HFFc6 (cell line): ENCODE measurements around the gene NAPSA. TPM values are rescaled to one million over a fixed set of nuclear protein-coding genes. Genes with fewer than 3 reads are reported as not detected.

ENCODE experiments used
- DNase-seq: peaks from one replicate; pipeline ENCODE4 v3.0.0-alpha.2; 2018
- H3K27ac Mint-ChIP-seq: 2 replicates; pipeline ENCODE4 v1.8.0; 2020; ENCODE audit warnings: mild to moderate bottlenecking, mixed read lengths
- H3K27me3 Mint-ChIP-seq: 2 replicates; pipeline ENCODE4 v1.8.0; 2021; ENCODE audit warnings: mild to moderate bottlenecking, moderate library complexity, mixed read lengths; ENCODE audit not compliant: insufficient read depth
- H3K36me3 Mint-ChIP-seq: 2 replicates; pipeline ENCODE4 v1.8.0; 2021; ENCODE audit warnings: low read depth, mixed read lengths
- H3K4me1 Mint-ChIP-seq: 2 replicates; pipeline ENCODE4 v1.8.0; 2020; ENCODE audit warnings: low read depth, mixed read lengths
- H3K4me3 Mint-ChIP-seq: 2 replicates; pipeline ENCODE4 v1.8.0; 2020; ENCODE audit warnings: mild to moderate bottlenecking, moderate library complexity, mixed read lengths
- H3K9me3 Mint-ChIP-seq: 2 replicates; pipeline ENCODE4 v1.8.0; 2020; ENCODE audit warnings: mild to moderate bottlenecking, mixed read lengths
- CTCF ChIP-seq: fragments of 200-600 bp; sonication (generic); IDR thresholded peaks from 2 replicates; pipeline ENCODE4 v1.5.0; 2021; ENCODE audit warnings: antibody characterized with exemption, mild to moderate bottlenecking
- long read RNA-seq: library from polyadenylated mRNA; unstranded; transcript quantifications from one replicate; pipeline ENCODE4 v2.0.0, GENCODE V29; 2019
- total RNA-seq, 6 experiments: library from RNA; stranded (reverse); fragmentation: NEBNext Ultra II Directional; extraction: Animal tissue kit (Norgen Biotek cat#: 25700); gene quantifications; 2 replicates in 1 of 6; 3 replicates in 5 of 6; pipeline ENCODE4 v1.2.3, GENCODE V29; 2021

The NAPSA gene
- total RNA-seq, result under 1 TPM in 4 of 6 experiments, not detected in 2; 0.12 to 0.66 (median 0.41) TPM
- long read RNA-seq, result 0 reads

GRCh38 chr19:50365434-50366306 lies at the start of gene NAPSA:
TSS of gene NAPSA (minus strand) at chr19:50365639. CDS start at chr19:50365621, 18 bp downstream.
- no peak for DNase-seq
- H3K4me3 Mint-ChIP-seq, result no peak within 1 kb of the TSS
- H3K4me1 Mint-ChIP-seq, result peaks cover 16% of the 10 kb centered on the region
- no peak within 1 kb of the TSS for H3K27ac Mint-ChIP-seq
- no peak for TF ChIP-seq CTCF
- no peaks in the 10 kb centered on the region for H3K36me3 Mint-ChIP-seq
- 0 out of 2 replicates have a peak, but pooled peaks cover 4% of the 10 kb centered on the region for H3K9me3 Mint-ChIP-seq
- peaks cover 7% of the 10 kb centered on the region for H3K27me3 Mint-ChIP-seq

- no peak overlapping the region for H3K4me3 Mint-ChIP-seq
- H3K9me3 Mint-ChIP-seq, result no peaks in the 10 kb centered on the region
- no peaks in the 10 kb centered on the region for H3K4me1 Mint-ChIP-seq
- peaks cover 11% of the 10 kb centered on the region; the same call in 1 of the 2 replicates for H3K36me3 Mint-ChIP-seq
- no peak for DNase-seq
- TF ChIP-seq CTCF, result no peak
- no peak overlapping the region for H3K27ac Mint-ChIP-seq
- peaks cover 2% of the 10 kb centered on the region; the same call in 1 of the 2 replicates for H3K27me3 Mint-ChIP-seq
Observed at GRCh38 chr19:50413531-50413930, 48.1 kb upstream of the NAPSA start.

GRCh38 chr19:50413096-50413495 lies 47.7 kb upstream of the NAPSA start:
- H3K27me3 Mint-ChIP-seq, result peaks cover 2% of the 10 kb centered on the region; the same call in 1 of the 2 replicates

GRCh38 chr19:50412419-50412818 lies 47.0 kb upstream of the NAPSA start:
- H3K4me1 Mint-ChIP-seq, result no peaks in the 10 kb centered on the region

More at GRCh38 chr19:50413096-50413495, 47.7 kb upstream of the NAPSA start:
- no peaks in the 10 kb centered on the region for H3K4me1 Mint-ChIP-seq
- H3K27ac Mint-ChIP-seq, result no peak overlapping the region
- no peak for TF ChIP-seq CTCF
- no peaks in the 10 kb centered on the region for H3K9me3 Mint-ChIP-seq
- peaks cover 11% of the 10 kb centered on the region; the same call in 1 of the 2 replicates for H3K36me3 Mint-ChIP-seq
- H3K4me3 Mint-ChIP-seq, result no peak overlapping the region
- no peak for DNase-seq

GRCh38 chr19:50410109-50410508 lies 44.7 kb upstream of the NAPSA start:
- H3K4me3 Mint-ChIP-seq, result no peak overlapping the region
- TF ChIP-seq CTCF, result no peak
- H3K9me3 Mint-ChIP-seq, result no peaks in the 10 kb centered on the region
- peaks cover 2% of the 10 kb centered on the region; the same call in 1 of the 2 replicates for H3K27me3 Mint-ChIP-seq
- no peak overlapping the region for H3K27ac Mint-ChIP-seq
- peaks cover 11% of the 10 kb centered on the region; the same call in 1 of the 2 replicates for H3K36me3 Mint-ChIP-seq
- no peak for DNase-seq
- H3K4me1 Mint-ChIP-seq, result no peaks in the 10 kb centered on the region

More at GRCh38 chr19:50412419-50412818, 47.0 kb upstream of the NAPSA start:
- H3K36me3 Mint-ChIP-seq, result peaks cover 11% of the 10 kb centered on the region; the same call in 1 of the 2 replicates
- peaks cover 2% of the 10 kb centered on the region; the same call in 1 of the 2 replicates for H3K27me3 Mint-ChIP-seq
- H3K27ac Mint-ChIP-seq, result no peak overlapping the region
- no peaks in the 10 kb centered on the region for H3K9me3 Mint-ChIP-seq
- H3K4me3 Mint-ChIP-seq, result no peak overlapping the region
- no peak for DNase-seq
- TF ChIP-seq CTCF, result no peak
